Measurements from ENCODE around the gene IER2.

DNA sequence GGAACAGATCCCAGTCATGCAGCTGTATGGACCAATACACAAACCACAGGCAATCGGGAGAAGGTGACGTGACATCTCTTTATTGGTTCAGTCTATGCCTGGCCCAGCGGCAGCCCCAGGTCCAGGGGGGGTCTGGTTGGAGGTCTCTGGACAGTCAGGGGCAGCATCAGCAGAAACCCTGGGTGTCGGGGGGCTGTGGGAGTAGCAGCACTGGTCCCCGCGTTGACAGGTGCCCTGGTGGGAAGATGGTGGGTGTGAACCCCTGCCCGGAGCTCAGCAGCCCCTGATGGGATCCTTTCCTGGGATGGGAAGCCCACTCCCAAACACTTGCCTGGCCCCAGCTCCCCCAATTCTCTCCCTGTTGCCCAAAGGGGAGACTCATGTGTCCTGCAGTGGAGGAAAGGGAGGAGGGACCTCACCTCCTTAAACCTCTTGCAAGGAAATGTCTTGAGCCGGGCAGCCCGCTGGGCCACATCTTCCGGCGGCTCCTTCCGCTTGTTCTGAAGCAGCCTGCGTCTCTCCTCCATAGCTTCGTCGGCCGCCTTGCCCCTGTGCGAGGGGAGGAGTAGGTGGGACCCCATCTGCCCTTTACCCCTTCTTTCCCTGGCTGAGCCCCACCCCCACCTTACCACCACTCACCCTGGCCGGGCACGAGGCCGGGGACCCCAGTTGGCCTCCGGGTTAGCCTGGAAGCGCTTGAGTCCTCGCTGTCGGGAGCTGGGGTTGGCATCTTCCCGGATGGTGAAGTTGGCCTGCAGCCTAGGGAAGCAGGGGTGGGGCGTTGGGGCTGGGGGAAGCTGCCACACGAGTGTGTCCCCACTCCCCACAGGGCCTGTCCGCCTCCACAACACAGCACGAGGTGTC lies 45.1 kb upstream of the IER2 start:
- TF ChIP-seq POLR2AphosphoS5 (IDR thresholded peaks at IDR 0.05; ENCODE audit: insufficient read depth in 1 of 2, low read depth in 1 of 2): no peak
- TF ChIP-seq, protein P1, sequence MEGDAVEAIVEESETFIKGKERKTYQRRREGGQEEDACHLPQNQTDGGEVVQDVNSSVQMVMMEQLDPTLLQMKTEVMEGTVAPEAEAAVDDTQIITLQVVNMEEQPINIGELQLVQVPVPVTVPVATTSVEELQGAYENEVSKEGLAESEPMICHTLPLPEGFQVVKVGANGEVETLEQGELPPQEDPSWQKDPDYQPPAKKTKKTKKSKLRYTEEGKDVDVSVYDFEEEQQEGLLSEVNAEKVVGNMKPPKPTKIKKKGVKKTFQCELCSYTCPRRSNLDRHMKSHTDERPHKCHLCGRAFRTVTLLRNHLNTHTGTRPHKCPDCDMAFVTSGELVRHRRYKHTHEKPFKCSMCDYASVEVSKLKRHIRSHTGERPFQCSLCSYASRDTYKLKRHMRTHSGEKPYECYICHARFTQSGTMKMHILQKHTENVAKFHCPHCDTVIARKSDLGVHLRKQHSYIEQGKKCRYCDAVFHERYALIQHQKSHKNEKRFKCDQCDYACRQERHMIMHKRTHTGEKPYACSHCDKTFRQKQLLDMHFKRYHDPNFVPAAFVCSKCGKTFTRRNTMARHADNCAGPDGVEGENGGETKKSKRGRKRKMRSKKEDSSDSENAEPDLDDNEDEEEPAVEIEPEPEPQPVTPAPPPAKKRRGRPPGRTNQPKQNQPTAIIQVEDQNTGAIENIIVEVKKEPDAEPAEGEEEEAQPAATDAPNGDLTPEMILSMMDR (IDR thresholded peaks at IDR 0.05): no peak
- TF ChIP-seq POLR2A (IDR thresholded peaks at IDR 0.05): no peak

Data from vagina (tissue), 2 donors.